A549 (cell line): ENCODE data around the gene EPS8. TPM values are rescaled to one million over a fixed set of nuclear protein-coding genes. Genes with fewer than 3 reads are reported as not detected.
"Not testable (repeated sequence)": the region's sequence is repeated elsewhere in the genome, so short reads cannot be mapped to it uniquely, and the experiment has no call there.

Experiments used
- ATAC-seq, 2 experiments: fragments of 200-7000 bp in 1 of 2; fragments of >200 bp in 1 of 2; cut with Nextera tagmentation in 1 of 2; cut with Tn5 transposase in 1 of 2; 3 replicates each; pipeline versions ENCODE4 v1.8.0 to v1.9.1; 2018 to 2020; ENCODE audit warnings: mild to moderate bottlenecking in 1 of 2, moderate library complexity in 1 of 2
- CTCF ChIA-PET: fragments of 300-600 bp; sonication (Branson Sonifier 250); formaldehyde crosslinking; extraction: SDS; loops from one replicate; lab custom pipeline; 2021; ENCODE audit warnings: antibody characterized with exemption, inconsistent platforms; lab: Yijun Ruan, JAX
- POLR2A ChIA-PET: fragments of 350-600 bp; formaldehyde crosslinking; extraction: SDS; loops from one replicate; lab custom pipeline; 2021; ENCODE audit warnings: antibody characterized with exemption, inconsistent platforms; lab: Yijun Ruan, JAX
- DNase-seq, 2 experiments: peaks; one replicate each; pipeline versions ENCODE4 v3.0.0 to v3.0.0-alpha.2; 2011 to 2016; ENCODE audit warnings: low read depth in 1 of 2, low spot score in 1 of 2
- FAIRE-seq: peaks from 2 replicates; lab custom pipeline; 2011; peaks lifted over from hg19 to GRCh38; lab: Jason Lieb, UNC
- H3K27ac ChIP-seq, 2 experiments: fragments of >200 bp; sonication (Bioruptor Twin); formaldehyde crosslinking; 3 replicates each; pipeline ENCODE4 v1.5.1; 2016 to 2017
- H3K4me1 ChIP-seq: fragments of >200 bp; sonication (Bioruptor Twin); formaldehyde crosslinking; 3 replicates; pipeline ENCODE4 v1.6.1; 2016
- H3K4me2 ChIP-seq: fragments of >200 bp; sonication (Bioruptor Twin); formaldehyde crosslinking; 3 replicates; pipeline ENCODE4 v1.6.1; 2016
- H3K4me3 ChIP-seq: fragments of >200 bp; sonication (Bioruptor Twin); formaldehyde crosslinking; 3 replicates; pipeline ENCODE4 v1.5.1; 2016
- H3K9me3 ChIP-seq: fragments of >200 bp; sonication (Bioruptor Twin); formaldehyde crosslinking; 3 replicates; pipeline ENCODE4 v1.6.1; 2016
- BHLHE40 ChIP-seq: IDR thresholded peaks from 2 replicates; pipeline ENCODE4 v1.6.1; 2012; ENCODE audit warnings: low read depth, low read length, inconsistent platforms
- EHF ChIP-seq: fragments of 250-450 bp; sonication (Bioruptor Pico); IDR thresholded peaks from 2 replicates; pipeline ENCODE4 v1.5.0; 2020; ENCODE audit warnings: mild to moderate bottlenecking
- FOSB ChIP-seq: fragments of 250-450 bp; sonication (Bioruptor Pico); IDR thresholded peaks from 2 replicates; pipeline ENCODE4 v1.5.0; 2020; ENCODE audit warnings: mild to moderate bottlenecking, moderate library complexity
- FOXS1 ChIP-seq: fragments of 250-450 bp; sonication (Bioruptor Pico); IDR thresholded peaks from 2 replicates; pipeline ENCODE4 v1.5.0; 2020; ENCODE audit warnings: mild to moderate bottlenecking, moderate library complexity
- HEYL ChIP-seq: fragments of 250-450 bp; sonication (Bioruptor Pico); IDR thresholded peaks from 2 replicates; pipeline ENCODE4 v1.8.0; 2021; ENCODE audit warnings: mild to moderate bottlenecking, moderate library complexity
- HOXB13 ChIP-seq: fragments of 250-450 bp; sonication (Bioruptor Pico); IDR thresholded peaks from 2 replicates; pipeline ENCODE4 v1.5.0; 2020; ENCODE audit warnings: low read depth, mild to moderate bottlenecking, moderate library complexity
- HOXB5 ChIP-seq: fragments of 250-450 bp; sonication (Bioruptor Pico); IDR thresholded peaks from 2 replicates; pipeline ENCODE4 v1.5.0; 2020; ENCODE audit warnings: mild to moderate bottlenecking, moderate library complexity
- JUN ChIP-seq, 2 experiments: fragments of >200 bp; sonication (Bioruptor Twin); formaldehyde crosslinking; IDR thresholded peaks; 2 replicates in 1 of 2; 3 replicates in 1 of 2; pipeline ENCODE4 v1.6.1; 2016 to 2017
- MAFK ChIP-seq: fragments of 450-650 bp; IDR thresholded peaks from 2 replicates; pipeline ENCODE4 v1.6.1; 2014; ENCODE audit not compliant: partially characterized antibody
- RAD21 ChIP-seq, 2 experiments: fragments of >200 bp in 1 of 2; sonication (Bioruptor Twin) in 1 of 2; formaldehyde crosslinking in 1 of 2; IDR thresholded peaks in 1 of 2; conservative IDR thresholded peaks in 1 of 2; 2 replicates in 1 of 2; 3 replicates in 1 of 2; pipeline ENCODE4 v1.6.1; 2012 to 2018; ENCODE audit warnings: inconsistent platforms in 1 of 2
- RNF2 ChIP-seq: fragments of 200-600 bp; sonication (generic); IDR thresholded peaks from 2 replicates; pipeline ENCODE4 v1.6.1; 2016; ENCODE audit warnings: low read depth, mild to moderate bottlenecking, antibody characterized with exemption, moderate library complexity, borderline replicate concordance
- SMC3 ChIP-seq: fragments of >200 bp; sonication (Bioruptor Twin); formaldehyde crosslinking; IDR thresholded peaks from 3 replicates; pipeline ENCODE4 v1.6.1; 2018; ENCODE audit warnings: inconsistent platforms
- ZSCAN20 ChIP-seq: fragments of 250-450 bp; sonication (Bioruptor Pico); IDR thresholded peaks from 2 replicates; pipeline ENCODE4 v1.8.0; 2022; ENCODE audit warnings: mild to moderate bottlenecking, moderate library complexity
- WGBS: methylation state at CpG from one replicate; pipeline ENCODE4 v1.1.6; 2017; ENCODE audit errors: missing lambda C conversion rate; 5-methylcytosine and 5-hydroxymethylcytosine counted together
- polyA plus RNA-seq, 4 experiments: library from polyadenylated mRNA; depleted of rRNA in 3 of 4; stranded (reverse); fragments of >200 nt; fragmentation: RNase III in 1 of 4; extraction: RNeasy Plus Mini Kit Qiagen cat#74134 plus additional on column Dnase treatment in 1 of 4; gene quantifications; 2 replicates in 3 of 4; 3 replicates in 1 of 4; pipeline ENCODE4 v1.2.3, GENCODE V29; 2011 to 2017
- TF ChIP-seq, protein P1 (sequence below): IDR thresholded peaks from 2 replicates; pipeline ENCODE4 v1.6.1; 2012
- TF ChIP-seq, protein P2 (sequence below): fragments of 250-450 bp; sonication (Bioruptor Pico); IDR thresholded peaks from 2 replicates; pipeline ENCODE4 v1.5.0; 2020; ENCODE audit warnings: low read depth, mild to moderate bottlenecking, moderate library complexity
- TF ChIP-seq, protein P3 (sequence below): fragments of >200 bp; sonication (Bioruptor Twin); formaldehyde crosslinking; IDR thresholded peaks from 2 replicates; pipeline ENCODE4 v1.6.1; 2016

The EPS8 gene
- polyA plus RNA-seq, 2 of the 4 experiments (the other 2 are of a cell fraction): 25.1 to 101 TPM

DNA sequence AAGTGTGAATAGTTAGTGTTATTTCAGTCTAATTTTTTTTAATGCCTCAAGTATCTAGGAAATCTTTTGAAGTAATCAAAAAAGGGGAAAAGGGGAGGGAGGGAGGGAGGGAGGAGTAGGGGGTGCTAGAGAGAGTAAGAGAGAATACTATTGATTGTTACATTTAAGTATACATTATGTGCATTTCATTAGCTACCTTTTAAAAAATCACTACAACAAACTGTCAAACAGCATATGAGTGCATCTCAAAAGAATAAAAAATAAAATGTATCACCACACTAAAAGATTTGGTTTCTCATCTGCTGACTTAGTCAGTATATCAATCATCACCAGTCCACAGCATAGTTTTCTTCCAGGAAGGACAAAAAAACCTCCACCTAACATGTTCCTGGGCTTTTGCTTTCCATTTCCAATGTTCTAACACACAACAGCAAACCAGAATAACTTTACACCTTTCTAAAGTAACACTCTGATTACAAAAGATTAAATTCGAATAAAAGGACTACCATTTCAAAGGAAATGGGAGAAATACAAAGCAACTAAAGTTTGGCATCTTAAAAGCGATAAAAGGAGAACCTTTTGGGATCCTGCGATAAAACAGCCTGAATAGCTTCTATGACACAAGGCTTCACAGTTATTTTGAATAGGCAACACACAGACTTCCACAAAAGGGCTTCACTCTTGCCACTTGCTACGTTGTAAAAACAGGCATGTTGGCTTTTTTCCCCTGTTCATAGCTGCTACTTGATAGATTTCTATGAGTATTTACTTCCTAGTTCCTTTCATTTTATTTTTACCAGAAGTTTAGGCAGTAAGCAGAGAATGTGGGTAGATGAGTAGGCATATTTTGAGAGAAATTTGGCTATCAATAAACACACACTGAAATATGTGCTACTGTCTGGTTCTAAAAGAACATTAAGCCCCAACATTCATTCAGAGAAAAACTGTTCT is 160.9 kb downstream of the EPS8 start:
- 57% methylated on average over 4 of the region's 4 CpGs for WGBS
- FAIRE-seq (peak; percentile 59), ATAC-seq (no peak; a peak in 2 of 6 replicates), DNase-seq (peak in 1 of 2 experiments; percentile 30)
- peak overlapping the region; percentile 86 to 89 for H3K27ac ChIP-seq
- TF ChIP-seq RAD21 (conservative IDR thresholded peaks at IDR 0.05 in 1 of 2, IDR thresholded peaks at IDR 0.05 in 1 of 2) (no peak), HEYL (CRISPR knock-in tag) (peak; percentile 68), SMC3 (no peak), HOXB13 (CRISPR knock-in tag) (0 out of 2 replicates have a peak, but pooled peaks have one; percentile 49), HOXB5 (CRISPR knock-in tag) (peak; percentile 73; the same call in 1 of the 2 replicates), ZSCAN20 (CRISPR knock-in tag) (peak; percentile 63), EHF (peak; percentile 89), FOSB (peak; percentile 87), FOXS1 (0 out of 2 replicates have a peak, but pooled peaks have one; percentile 23), BHLHE40 (no peak), MAFK (peak; percentile 38)
- H3K4me1 ChIP-seq: peaks cover 65% of the 10 kb centered on the region
- ChIA-PET POLR2A (interaction anchor here (0.9 to 1.3 kb wide), 2 partner anchors 160 to 161 kb away, joined by 3 to 4 read pairs; partner anchors contain the start of gene EPS8), CTCF (interaction anchor here (1.3 to 1.4 kb wide), 2 partner anchors 15 to 38 kb away, joined by 3 to 5 read pairs; no protein-coding TSS in a partner anchor)
- H3K4me2 ChIP-seq: peak overlapping the region; percentile 85
- H3K4me3 ChIP-seq: no peak overlapping the region
- H3K9me3 ChIP-seq: no peaks in the 10 kb centered on the region

DNA sequence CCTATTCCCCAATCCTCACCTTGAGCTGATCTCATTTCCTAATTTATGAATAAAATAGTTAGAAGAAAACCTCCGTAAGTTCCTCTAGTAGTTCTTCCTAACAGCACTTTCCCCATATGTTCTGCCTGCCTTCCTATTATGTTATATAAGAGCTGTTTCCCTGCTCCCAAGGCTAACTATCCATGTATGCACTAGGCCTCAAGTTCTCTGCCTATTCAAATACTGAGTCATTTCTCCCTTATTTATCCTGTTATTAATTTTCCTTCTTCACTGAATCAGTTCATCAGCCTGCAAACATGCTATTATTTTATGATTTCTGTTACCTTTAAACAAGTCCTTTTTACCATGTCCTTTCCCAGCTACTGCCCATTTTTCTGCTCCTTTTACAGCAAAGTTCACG is 164.1 kb downstream of the EPS8 start:
- Histone ChIP-seq H3K27ac (peak overlapping the region; percentile 49 to 58; a peak in 5 of 6 replicates), H3K4me3 (no peak overlapping the region), H3K4me2 (peak overlapping the region; percentile 30), H3K9me3 (no peaks in the 10 kb centered on the region), H3K4me1 (peaks cover 46% of the 10 kb centered on the region)
- 93% methylated on average over 2 of the region's 2 CpGs for WGBS
- CTCF ChIA-PET: interaction anchor here (0.6 to 0.8 kb wide), 3 partner anchors 33 to 1263 kb away, joined by 3 to 4 read pairs (median 3); no protein-coding TSS in a partner anchor
- FAIRE-seq: no peak
- DNase-seq: no peak
- TF ChIP-seq JUN (IDR thresholded peaks at IDR 0.05): no peak
- TF ChIP-seq RNF2: no peak
- TF ChIP-seq, protein P1, sequence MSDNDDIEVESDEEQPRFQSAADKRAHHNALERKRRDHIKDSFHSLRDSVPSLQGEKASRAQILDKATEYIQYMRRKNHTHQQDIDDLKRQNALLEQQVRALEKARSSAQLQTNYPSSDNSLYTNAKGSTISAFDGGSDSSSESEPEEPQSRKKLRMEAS: no peak
- ATAC-seq: no peak
- POLR2A ChIA-PET: no interaction called here

DNA sequence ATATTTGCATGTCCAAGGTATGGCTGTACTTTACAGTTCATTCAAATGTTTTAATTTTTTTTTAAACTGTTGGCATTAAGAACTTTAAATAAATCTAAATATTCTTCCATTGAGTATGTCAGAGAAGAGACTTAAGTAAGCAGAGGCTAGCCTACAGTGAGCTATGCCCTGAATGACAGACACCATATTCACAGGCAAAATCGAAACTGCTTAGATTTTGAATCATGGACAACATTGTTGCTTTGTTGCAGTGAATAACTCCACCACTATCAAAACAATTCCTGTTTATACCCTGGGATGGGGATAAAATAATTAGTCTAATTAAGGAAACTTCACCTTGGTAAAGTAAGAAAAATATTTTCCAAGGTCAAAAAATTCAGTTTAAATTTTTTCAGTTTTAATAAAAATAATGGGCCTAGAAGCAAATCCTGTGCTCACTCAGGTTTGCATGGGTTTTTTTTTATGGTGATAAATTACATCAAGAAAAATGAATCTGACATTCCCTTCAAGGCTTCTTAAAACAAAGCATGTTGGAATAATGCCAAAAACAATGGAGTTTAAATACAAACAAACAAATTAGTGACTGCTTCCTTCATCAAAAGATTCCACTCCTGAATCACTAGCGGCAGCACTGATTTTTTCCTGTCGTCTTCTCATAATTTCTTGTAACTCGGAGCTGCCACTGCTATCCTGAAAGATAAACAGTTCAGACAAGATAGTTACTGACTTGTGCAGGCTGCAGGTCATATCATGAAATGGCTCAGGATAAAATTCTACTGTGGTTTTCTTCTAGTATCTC is 168.2 kb downstream of the EPS8 start:
- ATAC-seq (no peak), FAIRE-seq (no peak), DNase-seq (no peak)
- Histone ChIP-seq H3K9me3 (no peaks in the 10 kb centered on the region), H3K4me2 (no peak overlapping the region), H3K4me1 (peaks cover 30% of the 10 kb centered on the region), H3K4me3 (no peak overlapping the region), H3K27ac (no peak overlapping the region)
- CTCF ChIA-PET: interaction anchor here (1.3 kb wide), 1 partner anchor 235 kb away, joined by 3 read pairs; no protein-coding TSS in a partner anchor
- WGBS: 76% methylated on average over 4 of the region's 4 CpGs
- TF ChIP-seq EHF (no peak), BHLHE40 (no peak), HEYL (CRISPR knock-in tag) (no peak)
- TF ChIP-seq, protein P2, sequence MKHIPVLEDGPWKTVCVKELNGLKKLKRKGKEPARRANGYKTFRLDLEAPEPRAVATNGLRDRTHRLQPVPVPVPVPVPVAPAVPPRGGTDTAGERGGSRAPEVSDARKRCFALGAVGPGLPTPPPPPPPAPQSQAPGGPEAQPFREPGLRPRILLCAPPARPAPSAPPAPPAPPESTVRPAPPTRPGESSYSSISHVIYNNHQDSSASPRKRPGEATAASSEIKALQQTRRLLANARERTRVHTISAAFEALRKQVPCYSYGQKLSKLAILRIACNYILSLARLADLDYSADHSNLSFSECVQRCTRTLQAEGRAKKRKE (CRISPR knock-in tag): no peak
- TF ChIP-seq, protein P3, sequence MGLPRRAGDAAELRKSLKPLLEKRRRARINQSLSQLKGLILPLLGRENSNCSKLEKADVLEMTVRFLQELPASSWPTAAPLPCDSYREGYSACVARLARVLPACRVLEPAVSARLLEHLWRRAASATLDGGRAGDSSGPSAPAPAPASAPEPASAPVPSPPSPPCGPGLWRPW: no peak
- POLR2A ChIA-PET: no interaction called here

DNA sequence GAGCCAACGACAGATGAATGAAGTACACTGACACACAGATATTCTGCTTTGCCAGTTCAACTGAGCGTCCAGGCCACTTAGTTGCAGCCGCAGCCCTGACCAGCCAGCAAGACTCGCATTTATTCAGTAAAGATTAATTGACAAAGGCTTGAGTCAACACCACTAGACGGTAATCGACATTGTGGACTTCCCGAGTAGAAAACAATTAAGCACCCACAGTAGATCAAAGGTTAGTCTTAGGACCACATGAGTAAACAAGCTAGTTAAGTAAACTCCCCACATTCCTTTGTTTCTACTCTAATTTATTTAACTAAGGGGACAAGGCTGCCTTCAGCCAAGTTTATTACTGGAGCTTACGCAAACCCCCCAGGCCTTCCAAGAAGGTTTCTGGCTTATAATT is 172.7 kb downstream of the EPS8 start:
- CTCF ChIA-PET, ATAC-seq, FAIRE-seq, POLR2A ChIA-PET, H3K27ac ChIP-seq, H3K4me3 ChIP-seq, DNase-seq: not testable (repeated sequence)
- 71% methylated on average over 8 of the region's 8 CpGs for WGBS
- peaks cover 17% of the 10 kb centered on the region for H3K4me1 ChIP-seq
- 0 out of 3 replicates have a peak overlapping the region, but pooled peaks have one; percentile 23 for H3K4me2 ChIP-seq
- H3K9me3 ChIP-seq: peaks cover 14% of the 10 kb centered on the region; the same call in 1 of the 3 replicates
